NCI-H1417 (cell line): ENCODE measurements around the gene WDR46.
A peak's percentile ranks its signal among the peaks of the same experiment; 100 is the strongest.
"Not testable (repeated sequence)": the region's sequence is repeated elsewhere in the genome, so short reads cannot be mapped to it uniquely, and the experiment has no call there.

Experiments
- DNase-seq, 3 experiments: peaks; one replicate each; lab custom pipeline; 2025; lab: John Stamatoyannopoulos, UW

The WDR46 gene

DNA sequence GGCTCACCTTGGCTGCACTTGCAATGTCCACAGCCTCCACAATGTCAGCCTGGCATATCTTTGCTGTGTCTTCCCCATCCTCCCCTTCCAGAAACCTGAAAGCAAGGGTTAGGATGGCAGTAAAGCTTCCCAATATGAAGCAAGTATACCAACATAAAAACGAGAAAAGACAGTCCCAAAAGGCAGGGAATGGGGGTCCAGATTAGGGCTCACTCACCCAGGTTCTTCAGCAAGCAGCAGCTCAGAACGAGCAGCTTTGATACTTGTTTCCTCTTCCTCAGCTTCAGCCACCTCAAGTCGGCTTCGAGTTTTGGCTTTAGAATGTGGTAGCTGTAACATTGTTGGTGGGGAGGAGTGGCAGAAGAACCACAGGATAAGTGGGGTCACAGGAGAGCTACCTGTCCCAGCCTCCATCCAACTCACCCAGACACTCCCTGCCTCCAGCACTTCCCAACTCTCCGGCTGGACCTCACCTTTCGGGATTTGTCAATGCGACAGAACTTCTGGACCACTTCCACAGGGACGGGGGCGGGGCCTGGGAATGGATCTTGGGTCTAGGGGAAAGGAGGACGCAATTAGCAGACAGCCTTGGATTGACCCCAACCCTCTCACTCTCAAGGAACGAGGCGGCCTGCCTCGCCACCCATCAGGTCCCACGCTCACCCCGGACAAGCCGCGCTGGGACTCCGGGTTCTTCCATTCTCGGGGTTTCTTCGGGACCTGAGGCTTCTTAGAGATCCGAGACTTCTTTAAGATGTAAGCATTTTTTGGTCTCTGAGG is 708 bp downstream of the WDR46 start:
- no peak for DNase-seq

DNA sequence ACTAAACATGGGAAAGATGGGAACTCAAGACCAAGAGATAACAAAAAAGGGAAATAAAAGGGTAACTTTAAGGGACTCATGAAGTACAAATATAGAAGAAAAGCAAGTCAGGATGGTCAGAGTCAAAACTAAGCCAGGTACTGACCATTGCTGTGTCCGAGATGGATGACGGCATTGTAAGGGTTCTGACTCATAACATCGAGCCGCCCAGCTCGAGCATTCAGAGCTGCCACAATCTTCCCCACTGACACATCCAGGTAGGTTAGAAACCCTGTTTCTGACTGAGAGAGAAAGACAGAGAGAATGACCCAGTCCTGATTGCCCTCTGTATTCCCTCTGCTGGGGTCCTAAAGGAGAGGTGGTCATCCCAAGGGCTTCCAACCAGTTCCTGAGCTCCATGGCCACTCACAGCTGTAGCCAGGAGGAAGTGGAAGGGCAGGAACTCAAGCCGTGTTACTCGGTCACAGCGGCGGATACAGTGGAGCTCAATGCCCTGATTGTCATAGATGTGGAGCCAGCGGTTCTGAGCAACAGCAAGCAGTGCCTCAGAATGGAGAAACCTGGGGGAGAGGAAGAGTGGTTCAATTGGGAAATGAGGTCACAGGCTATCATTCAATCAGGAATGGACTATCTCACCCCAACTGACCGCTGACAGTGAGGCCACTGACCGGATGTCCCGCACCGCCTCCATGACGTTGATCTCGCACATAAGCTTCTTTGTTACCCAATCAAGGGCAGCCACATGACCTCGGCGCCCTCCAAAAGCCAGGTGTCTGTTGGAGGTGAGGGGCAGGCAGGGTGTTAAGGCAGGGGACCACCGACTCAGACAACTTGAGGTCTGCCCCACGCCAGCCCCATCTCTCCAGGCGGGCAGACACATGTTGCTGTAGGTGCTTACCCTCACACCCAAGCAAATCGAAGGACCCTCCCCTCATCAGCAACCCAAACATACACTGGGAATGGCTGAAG is 1.8 kb downstream of the WDR46 start:
- no peak for DNase-seq

DNA sequence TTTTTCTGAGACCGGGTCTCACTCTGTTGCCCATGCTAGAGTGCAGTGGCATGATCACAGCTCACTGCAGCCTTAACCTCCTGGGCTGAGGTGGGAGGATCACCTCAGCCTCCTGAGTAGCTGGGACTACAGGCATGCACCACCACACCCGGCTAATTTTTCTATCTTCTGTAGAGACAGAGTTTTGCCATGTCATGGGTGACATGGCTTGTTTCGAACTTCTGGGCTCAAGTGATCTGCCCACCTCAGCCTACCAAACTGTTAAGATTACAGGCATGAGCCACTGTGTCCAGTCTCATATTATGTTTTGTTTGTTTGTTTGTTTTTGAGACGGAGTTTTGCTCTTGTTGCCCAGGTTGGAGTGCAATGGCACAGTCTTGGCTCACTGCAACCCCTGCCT is 3.8 kb downstream of the WDR46 start:
- DNase-seq = not testable (repeated sequence)

DNA sequence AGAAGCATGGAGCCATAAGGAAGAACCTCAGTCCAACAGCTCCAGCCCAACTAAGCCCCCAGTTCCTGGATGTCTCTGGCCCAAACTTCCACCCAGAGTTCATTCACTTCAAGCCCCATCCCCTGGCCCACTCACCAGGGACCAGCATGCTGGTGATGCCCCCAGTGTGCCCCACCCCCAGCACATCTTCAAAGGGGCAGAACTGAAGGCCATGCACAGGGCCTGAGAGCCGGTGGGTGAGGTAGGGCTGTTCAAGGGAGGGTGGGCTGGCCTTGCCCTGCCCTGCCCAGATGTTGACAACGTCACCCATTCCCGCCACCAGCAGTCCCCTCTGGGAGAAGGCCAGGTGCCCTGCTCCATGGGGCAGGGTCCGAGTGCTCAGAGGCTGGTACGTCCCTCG is 8.5 kb downstream of the WDR46 start:
- DNase-seq = no peak

DNA sequence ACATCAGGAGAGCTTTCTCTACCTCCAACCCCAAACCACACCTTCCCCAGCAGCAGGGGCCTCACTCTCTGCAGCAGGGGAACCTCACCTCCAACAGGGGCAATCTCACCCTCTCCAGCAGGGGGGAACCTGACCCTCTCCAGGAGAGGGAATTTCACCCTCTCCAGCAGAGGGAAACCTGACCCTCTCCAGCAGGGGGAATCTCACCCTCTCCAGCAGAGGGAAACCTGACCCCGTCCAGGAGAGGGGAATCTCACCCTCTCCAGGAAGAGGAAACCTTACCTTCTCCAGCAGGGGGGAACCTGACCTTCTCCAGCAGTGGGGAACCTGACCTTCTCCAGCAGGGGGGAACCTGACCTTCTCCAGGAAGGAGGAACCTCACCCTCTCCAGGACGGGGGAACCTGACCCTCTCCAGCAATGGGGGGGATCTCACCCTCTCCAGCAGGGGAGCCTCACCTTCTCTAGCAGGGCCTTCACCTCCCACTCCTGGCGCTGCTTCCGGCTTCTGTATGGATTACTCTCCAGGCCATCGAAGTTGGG is 9.0 kb downstream of the WDR46 start:
- DNase-seq = peak; percentile 11 to 27 (median 16)

DNA sequence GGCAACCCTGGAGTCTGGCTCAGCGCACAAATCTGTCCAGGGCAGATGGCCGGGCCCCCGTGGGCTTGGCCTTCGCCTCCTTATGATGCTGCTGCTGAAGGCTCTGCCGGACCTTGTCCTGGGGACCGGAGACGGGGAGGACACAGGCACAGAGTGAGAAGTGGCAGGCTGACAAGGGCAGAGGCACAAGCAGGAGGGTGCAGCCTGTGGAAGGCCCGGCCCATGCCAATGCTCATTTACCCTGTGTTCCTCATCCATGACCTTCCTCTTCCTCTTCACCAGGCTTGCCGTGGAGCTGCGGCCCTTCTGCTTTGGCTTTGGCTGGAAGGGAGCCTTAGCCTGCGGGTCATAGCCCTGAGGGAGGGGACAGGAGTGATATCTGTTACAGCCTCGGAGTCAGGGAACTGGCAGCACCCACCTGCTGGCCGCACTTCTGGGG is 9.8 kb downstream of the WDR46 start:
- no peak for DNase-seq

DNA sequence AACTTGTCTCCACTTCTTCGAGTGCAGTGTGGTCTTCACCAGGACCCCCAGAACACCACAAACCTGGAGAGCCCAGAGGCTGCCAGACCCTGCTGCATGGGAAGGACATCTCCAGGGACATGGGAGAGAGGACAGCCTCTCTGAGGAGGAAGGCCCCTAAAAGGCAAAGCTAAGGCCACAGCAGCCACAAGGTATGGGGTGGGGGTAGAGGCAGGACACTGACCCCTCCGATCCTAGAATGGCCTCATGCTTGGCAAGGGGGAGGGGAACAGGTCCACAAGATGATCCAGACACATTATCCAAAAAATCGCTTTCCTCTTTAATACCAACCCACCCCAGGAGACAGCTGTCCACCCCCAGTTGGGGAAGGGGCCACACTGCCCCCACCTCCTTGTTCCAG is 10.2 kb downstream of the WDR46 start:
- no peak for DNase-seq

DNA sequence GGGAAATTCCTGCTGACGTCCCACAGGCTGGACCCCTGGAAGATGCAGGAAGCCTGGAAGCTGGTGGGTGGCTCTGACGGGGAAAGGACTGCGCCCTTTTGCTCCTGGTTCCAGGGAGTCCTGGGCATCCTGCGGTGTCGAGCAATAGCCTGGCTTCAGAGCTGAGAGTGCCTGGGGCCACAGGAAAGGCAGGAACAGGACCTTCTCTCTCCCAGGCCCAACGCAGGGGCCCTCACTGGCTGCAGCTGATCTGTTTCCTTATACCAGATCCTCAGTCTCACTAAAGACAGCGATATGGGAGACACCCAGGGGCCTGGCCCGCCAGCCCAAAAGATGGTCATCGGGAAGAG is 10.7 kb downstream of the WDR46 start:
- DNase-seq = no peak

DNA sequence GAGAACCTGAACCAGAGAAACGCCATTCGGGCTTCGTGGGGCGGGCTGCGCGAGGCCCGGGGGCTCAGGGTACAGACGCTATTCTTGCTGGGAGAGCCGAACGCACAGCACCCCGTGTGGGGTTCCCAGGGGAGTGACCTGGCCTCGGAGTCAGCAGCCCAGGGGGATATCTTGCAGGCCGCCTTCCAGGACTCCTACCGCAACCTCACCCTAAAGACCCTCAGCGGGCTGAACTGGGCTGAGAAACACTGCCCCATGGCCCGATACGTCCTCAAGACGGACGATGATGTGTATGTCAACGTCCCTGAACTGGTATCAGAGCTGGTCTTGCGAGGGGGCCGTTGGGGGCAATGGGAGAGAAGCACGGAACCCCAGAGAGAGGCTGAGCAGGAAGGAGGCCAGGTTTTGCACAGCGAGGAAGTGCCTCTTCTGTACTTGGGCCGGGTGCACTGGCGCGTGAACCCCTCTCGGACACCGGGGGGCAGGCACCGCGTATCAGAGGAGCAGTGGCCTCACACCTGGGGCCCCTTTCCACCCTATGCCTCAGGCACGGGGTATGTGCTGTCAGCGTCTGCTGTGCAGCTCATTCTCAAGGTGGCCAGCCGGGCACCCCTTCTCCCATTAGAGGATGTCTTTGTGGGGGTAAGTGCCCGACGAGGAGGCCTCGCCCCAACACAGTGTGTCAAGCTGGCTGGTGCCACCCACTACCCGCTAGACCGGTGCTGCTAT is 11.2 kb downstream of the WDR46 start:
- peak in 1 of 3 experiments; percentile 22 for DNase-seq

DNA sequence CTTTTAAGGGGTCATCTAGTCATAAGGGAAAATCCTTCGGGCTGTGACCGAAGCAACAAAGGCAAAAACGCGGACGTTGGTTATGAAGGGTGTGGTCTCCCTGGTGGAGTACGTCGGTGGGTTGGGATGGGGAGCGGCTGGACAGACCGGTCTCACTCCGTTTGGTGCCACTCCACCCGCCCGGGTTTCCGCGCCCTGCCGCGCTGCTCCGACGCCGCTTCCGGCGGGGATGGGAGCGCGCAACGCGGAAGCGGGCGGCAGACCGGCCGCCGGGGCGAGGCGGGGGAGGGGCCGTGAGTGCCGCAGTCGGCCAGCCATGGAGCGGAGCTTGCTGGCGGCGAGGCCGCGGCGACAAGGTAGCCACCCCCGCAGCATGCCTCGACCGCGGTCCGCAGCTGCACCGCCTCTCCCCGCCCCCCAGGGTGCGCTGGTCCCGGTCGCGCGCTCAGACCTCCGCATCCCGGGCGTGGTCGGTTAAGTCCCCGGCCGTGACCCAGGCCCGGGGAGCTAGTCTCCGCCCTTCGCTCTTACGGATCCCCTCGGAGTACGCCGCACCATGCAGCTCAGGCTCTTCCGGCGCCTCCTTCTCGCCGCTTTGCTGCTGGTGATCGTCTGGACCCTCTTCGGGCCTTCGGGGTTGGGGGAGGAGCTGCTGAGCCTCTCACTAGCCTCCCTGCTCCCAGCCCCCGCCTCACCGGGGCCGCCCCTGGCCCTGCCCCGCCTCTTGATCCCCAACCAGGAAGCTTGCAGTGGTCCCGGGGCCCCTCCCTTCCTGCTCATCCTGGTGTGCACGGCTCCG is 12.0 kb downstream of the WDR46 start, which contains the start of gene B3GALT4:
Gene B3GALT4, plus strand, starts transcription at position 260 of the 799 bp plus-strand sequence. Its CDS starts 297 bp downstream, at position 557.
- DNase-seq = peak; percentile 74 to 90 (median 76)

DNA sequence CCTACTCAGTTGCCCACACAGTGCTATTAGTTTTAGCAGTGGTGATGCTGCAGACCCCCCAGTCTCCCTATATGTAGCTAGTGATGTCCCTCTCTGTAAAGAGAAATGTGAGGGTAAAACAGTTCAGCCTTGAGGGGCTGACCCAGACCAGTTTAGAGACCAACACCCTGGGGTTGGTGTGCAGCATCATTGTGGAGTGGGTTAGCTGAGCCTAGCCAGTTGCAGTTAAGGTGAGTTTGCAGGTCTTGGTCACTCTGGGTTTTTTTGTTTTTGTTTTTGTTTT is 12.5 kb downstream of the WDR46 start:
- no peak for DNase-seq

DNA sequence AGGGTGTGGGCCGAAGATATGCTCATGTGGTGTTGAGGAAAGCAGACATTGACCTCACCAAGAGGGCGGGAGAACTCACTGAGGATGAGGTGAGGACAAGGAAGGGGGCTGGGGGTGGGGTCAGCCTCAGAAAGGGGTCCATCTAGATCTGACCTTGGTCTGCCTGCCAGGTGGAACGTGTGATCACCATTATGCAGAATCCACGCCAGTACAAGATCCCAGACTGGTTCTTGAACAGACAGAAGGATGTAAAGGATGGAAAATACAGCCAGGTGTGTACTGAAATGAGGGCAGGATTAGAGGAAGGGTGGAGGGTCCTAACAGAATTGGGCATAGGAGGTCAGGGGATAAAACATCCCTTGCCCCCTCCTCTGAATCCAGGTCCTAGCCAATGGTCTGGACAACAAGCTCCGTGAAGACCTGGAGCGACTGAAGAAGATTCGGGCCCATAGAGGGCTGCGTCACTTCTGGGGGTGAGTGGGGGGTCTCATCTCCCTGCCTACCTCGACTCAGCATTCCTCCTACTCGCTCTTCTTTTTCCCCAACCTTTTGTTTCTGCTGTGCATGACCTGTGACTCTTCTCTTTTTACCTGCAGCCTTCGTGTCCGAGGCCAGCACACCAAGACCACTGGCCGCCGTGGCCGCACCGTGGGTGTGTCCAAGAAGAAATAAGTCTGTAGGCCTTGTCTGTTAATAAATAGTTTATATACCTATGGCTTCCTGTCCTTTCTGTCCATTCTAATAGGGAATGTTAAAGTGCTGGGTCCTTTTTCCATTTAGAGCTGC is 13.1 kb downstream of the WDR46 start:
- DNase-seq = peak in 1 of 3 experiments; percentile 36

DNA sequence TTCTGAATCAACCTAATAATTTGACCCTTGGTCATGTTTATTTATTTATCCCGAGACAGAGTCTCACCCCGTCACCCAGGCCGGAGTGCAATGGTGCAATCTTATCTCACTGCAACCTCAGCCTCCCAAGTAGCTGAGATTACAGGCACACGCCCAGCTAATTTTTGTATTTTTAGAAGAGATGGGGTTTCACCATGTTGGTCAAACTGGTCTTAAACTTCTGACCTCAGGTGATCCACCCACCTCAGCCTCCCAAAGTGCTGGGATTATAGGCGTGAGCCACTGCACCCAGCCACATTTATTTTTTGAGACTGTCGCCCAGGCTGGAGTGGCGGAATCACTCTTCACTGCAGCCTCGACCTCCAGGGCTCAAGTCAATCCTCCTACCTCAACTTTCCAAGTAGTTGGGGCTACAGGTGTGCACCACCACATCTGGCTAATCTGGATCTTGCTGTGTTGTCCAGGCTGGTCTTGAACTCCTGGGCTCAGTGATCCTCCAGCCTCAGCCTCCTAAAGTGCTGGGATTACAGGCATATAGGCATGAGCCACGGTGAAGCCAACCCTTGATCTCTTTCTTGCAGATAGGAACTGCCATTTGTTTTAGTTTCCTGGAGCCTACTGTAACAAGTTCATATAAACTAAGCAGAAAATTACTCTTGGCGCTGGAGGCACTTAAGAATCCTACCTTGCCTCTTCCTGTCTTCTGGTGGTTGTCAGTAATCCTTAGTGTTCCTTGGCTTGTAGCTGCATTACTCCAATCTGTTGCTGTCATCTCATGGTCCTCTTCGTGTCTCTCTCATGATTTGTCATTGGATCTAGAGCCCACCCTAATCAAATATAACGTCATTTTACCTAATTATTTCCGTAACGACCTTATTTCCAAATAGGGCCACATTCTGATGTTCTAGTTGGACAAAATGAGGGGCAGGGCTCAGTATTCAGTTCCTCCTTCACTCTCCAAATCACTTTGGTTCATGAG is 14.8 kb downstream of the WDR46 start:
- no peak for DNase-seq

DNA sequence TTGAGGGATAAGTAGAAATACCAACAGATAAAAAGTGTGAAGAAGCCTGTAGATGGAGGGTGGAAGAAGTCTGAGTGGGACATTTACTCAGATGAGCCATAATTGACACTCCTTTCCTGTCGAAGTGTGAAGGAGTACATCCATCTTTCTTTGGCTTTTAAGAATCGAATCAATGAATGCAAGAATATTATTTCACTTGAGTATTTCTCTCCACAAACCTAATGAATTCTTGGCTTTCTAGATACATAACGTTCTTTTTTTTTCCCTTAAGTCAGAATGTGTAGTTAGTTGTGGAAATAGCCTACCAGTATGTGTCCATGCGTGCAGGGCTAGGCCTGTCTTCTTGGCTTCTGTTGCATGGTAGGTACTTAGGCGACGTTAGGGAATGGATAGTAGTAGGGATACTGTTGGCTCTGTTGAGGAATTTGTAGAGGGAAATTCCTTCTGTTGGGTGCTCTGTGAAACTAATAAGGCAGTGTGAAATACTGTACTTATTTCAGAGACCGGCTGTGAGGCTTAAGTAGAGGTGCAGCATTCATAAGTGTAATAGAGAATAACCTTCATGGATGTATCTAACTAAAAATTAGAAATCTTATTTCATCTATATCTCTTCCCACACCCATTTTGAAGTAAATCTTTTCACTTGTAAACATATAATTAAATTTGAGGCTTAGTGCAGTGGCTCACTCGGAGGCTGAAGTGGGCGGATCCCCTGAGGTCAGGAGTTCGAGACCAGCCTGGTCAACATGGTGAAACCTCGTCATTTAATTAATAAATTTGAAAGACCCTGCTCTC is 15.7 kb downstream of the WDR46 start:
- DNase-seq = no peak

DNA sequence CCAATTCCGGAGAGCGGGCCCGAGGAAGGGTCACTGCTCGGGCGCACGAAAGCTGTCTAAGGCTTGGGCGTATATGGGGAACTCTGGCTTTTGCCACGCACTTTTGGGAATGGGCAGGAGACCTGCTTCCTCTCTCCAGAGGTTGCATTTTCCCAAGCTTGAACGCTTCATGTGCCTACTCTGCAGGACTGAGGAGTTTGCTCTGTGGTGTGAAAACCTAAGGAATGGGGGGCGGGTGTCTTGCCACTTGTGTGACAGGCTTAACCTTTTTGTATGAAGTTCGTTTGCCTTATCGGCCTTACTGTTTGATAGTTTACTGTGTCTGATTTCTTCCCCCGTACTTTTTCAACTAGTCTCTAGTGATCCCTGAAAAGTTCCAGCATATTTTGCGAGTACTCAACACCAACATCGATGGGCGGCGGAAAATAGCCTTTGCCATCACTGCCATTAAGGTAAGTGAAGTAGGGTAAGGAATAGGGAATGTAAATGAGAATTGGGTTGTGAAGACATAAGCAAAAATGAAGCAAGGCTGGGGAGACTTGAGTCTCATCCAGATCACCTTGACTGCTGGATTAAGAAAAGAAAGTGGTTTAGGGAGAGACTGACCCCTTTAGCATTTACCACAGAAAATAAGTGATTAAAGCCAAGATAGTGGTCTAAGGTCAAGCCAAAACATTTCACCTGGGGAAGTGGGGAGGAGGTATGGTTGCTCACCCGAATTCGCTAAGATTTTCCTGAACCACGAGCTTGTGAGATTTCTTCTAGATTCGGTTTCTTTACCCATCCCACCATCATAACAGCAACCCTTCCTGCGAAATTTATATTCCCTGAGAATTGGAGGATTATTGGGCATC is 16.5 kb downstream of the WDR46 start:
- no peak for DNase-seq

DNA sequence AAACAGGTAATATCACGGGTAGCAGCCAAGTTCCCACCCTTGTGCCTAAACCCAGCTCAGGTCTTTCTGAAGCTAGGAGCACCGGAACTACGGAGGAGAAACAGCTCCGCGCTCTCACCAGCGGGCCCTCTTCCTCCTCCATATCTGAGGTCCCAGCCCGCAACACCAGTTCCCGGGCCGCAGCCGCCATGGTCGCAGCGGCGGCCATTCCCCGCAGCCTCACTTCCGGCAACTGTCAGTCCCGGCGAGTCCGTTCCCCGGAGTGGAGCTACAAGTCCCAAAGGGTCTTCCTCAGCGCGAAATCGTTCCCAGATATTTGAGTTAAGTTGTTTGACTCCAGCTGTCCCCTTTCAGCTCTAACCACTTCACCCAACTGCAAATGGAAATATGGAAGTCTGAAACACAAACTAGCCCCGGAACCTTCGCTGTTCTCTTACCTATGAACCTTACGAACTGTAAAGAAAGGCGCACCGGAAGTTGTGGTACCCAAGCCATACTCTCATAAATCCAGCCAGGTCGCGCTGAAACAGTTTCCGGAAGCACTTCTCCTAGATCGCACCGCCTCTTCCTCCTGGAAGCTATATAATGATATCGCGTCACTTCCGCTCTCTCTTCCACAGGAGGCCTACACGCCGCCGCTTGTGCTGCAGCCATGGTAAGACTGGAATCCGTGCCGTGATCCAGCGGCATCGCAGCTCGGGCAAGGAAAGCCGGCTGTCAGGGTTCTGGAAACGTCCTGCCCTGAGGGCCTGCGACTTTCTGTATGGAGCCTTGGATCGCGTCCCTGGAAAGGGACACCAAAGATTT is 17.4 kb downstream of the WDR46 start, which contains the start of the genes RPS18 and VPS52:
Gene RPS18, plus strand, starts transcription at position 608 of the 807 bp plus-strand sequence. Its CDS starts 45 bp downstream, at position 653.
Gene VPS52, minus strand, starts transcription at position 409 of the 807 bp plus-strand sequence. Its CDS starts 201 bp downstream, at position 208.
- peak; percentile 95 to 99 (median 98) for DNase-seq
